Measurements from ENCODE around the gene OSBPL5. TPM values are rescaled to one million over a fixed set of nuclear protein-coding genes. Genes with fewer than 3 reads are reported as not detected.

Gene OSBPL5
- total and polyA plus RNA-seq, 10 donors: 5.1 to 91.2 (median 51.0) TPM

DNA sequence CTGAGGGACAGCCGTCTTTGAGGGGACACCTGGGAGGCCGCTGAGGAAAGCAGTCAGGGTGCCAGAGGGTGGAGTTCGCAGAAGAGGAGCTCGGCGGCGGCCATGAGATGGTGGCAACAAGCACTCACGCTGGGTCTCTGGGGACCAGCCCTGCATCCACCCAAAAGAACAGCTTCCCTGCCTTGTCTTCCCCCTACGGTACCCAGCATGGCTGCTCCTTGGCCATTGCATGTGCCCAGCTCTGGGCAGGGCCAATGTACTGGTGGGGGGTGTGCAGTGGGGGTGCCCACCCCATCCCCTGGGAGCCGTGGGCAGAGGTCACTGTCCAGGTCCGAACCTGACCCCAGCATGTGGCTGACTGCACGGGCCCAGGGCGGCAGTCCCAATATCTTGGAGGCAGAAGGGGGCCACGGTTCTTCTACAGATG is 42.3 kb downstream of the OSBPL5 start:
- intact Hi-C loops (cut with DNase I; ENCODE audit: low total_unique reads): no loop called here
- Histone ChIP-seq H3K4me1 (peaks cover 11 to 60% (median 42%) of the 10 kb centered on the region in 6 donors), H3K27ac (no peak overlapping the region), H3K27me3 (replicated peaks in 1 of 7) (no peaks in the 10 kb centered on the region), H3K36me3 (peaks cover 0 to 88% (median 22%) of the 10 kb centered on the region in 6 donors), H3K4me3 (no peak overlapping the region), H3K9me3 (no peaks in the 10 kb centered on the region)
- TF ChIP-seq POLR2A (IDR thresholded peaks at IDR 0.05): no peak
- TF ChIP-seq POLR2AphosphoS5 (IDR thresholded peaks at IDR 0.05): no peak
- TF ChIP-seq, protein P1, sequence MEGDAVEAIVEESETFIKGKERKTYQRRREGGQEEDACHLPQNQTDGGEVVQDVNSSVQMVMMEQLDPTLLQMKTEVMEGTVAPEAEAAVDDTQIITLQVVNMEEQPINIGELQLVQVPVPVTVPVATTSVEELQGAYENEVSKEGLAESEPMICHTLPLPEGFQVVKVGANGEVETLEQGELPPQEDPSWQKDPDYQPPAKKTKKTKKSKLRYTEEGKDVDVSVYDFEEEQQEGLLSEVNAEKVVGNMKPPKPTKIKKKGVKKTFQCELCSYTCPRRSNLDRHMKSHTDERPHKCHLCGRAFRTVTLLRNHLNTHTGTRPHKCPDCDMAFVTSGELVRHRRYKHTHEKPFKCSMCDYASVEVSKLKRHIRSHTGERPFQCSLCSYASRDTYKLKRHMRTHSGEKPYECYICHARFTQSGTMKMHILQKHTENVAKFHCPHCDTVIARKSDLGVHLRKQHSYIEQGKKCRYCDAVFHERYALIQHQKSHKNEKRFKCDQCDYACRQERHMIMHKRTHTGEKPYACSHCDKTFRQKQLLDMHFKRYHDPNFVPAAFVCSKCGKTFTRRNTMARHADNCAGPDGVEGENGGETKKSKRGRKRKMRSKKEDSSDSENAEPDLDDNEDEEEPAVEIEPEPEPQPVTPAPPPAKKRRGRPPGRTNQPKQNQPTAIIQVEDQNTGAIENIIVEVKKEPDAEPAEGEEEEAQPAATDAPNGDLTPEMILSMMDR (IDR thresholded peaks at IDR 0.05 in 8 of 11, conservative IDR thresholded peaks at IDR 0.05 in 3 of 11): no peak
- 81 to 95% (median 86%) methylated on average over 12 to 13 of the region's 13 CpGs for WGBS, 5 donors
- peak; percentile 68 for DNase-seq

DNA sequence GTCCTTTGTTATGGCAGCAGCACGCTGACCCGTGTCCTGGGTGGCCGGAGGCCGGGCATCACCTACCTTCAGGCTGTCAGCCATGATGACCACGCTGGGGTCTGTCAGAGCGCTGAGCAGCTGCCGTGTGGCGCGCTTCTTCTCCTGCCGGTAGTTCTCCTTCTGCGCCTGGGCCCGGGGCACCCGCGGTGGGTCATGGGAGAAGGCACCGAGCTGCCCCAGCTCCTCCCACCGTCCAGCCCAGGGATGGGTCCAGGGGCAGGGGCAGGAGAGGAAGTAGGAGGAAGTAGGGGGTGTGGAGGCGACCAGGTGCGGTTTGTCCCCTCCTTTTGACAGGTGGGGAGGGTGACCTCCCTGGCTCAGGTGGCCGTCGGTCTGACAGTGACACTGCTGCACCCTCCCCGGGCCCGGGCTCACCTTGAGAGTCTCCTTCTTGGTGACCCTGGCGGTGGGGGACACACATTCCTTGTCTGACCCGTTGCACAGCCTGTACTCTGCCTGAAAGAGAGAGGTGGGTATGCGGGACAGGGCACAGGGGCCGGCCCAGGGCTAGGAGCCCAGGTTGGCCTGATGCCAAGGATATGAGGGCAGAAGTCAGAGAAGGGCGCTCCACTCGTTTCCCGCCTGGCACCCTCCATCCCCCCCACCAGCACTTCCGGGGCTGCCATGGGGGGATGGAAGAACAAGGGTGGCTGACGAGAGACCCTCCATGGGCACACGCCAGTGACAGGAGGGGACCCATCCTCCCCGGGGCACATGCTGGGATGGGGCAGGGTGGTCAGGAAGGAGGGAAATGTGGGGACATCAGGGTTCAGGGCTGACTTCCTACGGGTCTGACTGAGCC is 43.0 kb downstream of the OSBPL5 start:
- TF ChIP-seq POLR2A (IDR thresholded peaks at IDR 0.05) (no peak), POLR2AphosphoS5 (IDR thresholded peaks at IDR 0.05) (peak in 1 of 3 donors; percentile 17)
- TF ChIP-seq, protein P1 (IDR thresholded peaks at IDR 0.05 in 8 of 11, conservative IDR thresholded peaks at IDR 0.05 in 3 of 11): no peak
- 77 to 88% (median 82%) methylated on average over 24 to 34 of the region's 34 CpGs for WGBS, 5 donors
- no peaks in the 10 kb centered on the region for H3K27me3 ChIP-seq (replicated peaks in 1 of 7)
- peaks cover 0 to 88% (median 22%) of the 10 kb centered on the region in 6 donors for H3K36me3 ChIP-seq
- DNase-seq: peak; percentile 71
- peaks cover 11 to 53% (median 36%) of the 10 kb centered on the region in 6 donors for H3K4me1 ChIP-seq
- H3K9me3 ChIP-seq: no peaks in the 10 kb centered on the region
- intact Hi-C loops (cut with DNase I; ENCODE audit: low total_unique reads): no loop called here
- H3K4me3 ChIP-seq: no peak overlapping the region
- H3K27ac ChIP-seq: no peak overlapping the region

DNA sequence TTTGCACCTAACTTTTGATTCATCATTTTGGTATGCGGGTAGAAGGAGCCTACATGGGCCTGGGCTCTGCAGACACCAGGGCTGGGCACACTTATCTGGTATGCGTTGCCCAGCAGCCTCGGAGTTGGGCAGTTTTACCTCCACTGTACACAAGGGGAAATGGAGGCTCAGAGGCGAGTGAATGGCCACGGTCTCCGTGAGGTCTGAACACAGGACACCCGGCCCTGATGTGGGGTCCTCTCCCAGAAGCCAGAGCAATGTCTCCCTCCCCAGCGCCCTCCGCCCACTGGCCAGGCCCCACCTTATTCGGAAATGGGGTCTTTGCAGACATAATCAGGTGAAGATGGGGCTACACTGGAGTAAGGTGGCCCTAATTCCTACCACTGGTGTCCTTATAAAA is 43.7 kb downstream of the OSBPL5 start:
- peaks cover 0 to 86% (median 22%) of the 10 kb centered on the region in 6 donors for H3K36me3 ChIP-seq
- no peak for TF ChIP-seq POLR2A (IDR thresholded peaks at IDR 0.05)
- TF ChIP-seq POLR2AphosphoS5 (IDR thresholded peaks at IDR 0.05): no peak
- TF ChIP-seq, protein P1 (IDR thresholded peaks at IDR 0.05 in 8 of 11, conservative IDR thresholded peaks at IDR 0.05 in 3 of 11): no peak
- H3K4me1 ChIP-seq: peaks cover 11 to 46% (median 29%) of the 10 kb centered on the region in 6 donors
- no peaks in the 10 kb centered on the region for H3K9me3 ChIP-seq
- WGBS, 5 donors: 93 to 95% (median 94%) methylated on average over 10 of the region's 10 CpGs
- no peak overlapping the region for H3K4me3 ChIP-seq
- H3K27ac ChIP-seq: no peak overlapping the region
- intact Hi-C loops (cut with DNase I; ENCODE audit: low total_unique reads): no loop called here
- DNase-seq: peak; percentile 63
- H3K27me3 ChIP-seq (replicated peaks in 1 of 7): no peaks in the 10 kb centered on the region
